Calu3 (cell line): ENCODE results near the gene PARD3. TPM values are rescaled to one million over a fixed set of nuclear protein-coding genes. Genes with fewer than 3 reads are reported as not detected.
A peak's percentile ranks its signal among the peaks of the same experiment; 100 is the strongest.

ENCODE experiments used
- BruUV-seq: library from RNA; stranded (reverse); fragments of 400-500 nt; replicated peaks from 2 replicates; lab custom pipeline; 2021; lab: Mats Ljungman, UMichigan
- CTCF ChIA-PET: fragments of 300-600 bp; sonication (Branson Sonifier 250); formaldehyde crosslinking; loops from one replicate; lab custom pipeline; 2022; ENCODE audit warnings: antibody characterized with exemption; lab: Charles Lee
- DNase-seq: peaks from one replicate; pipeline ENCODE4 v3.0.0; 2022
- H3K27ac Mint-ChIP-seq: one replicate; pipeline ENCODE4 v1.8.0; 2022; ENCODE audit warnings: mixed read lengths; ENCODE audit not compliant: unreplicated experiment
- H3K27me3 Mint-ChIP-seq: one replicate; pipeline ENCODE4 v1.8.0; 2022; ENCODE audit warnings: mixed read lengths; ENCODE audit not compliant: unreplicated experiment
- H3K36me3 Mint-ChIP-seq: one replicate; pipeline ENCODE4 v1.8.0; 2022; ENCODE audit warnings: mild to moderate bottlenecking, moderate library complexity, mixed read lengths; ENCODE audit not compliant: insufficient read depth, unreplicated experiment
- H3K4me1 Mint-ChIP-seq: one replicate; pipeline ENCODE4 v1.8.0; 2022; ENCODE audit warnings: mild to moderate bottlenecking, low read depth, mixed read lengths; ENCODE audit not compliant: unreplicated experiment
- H3K4me3 Mint-ChIP-seq: one replicate; pipeline ENCODE4 v1.8.0; 2022; ENCODE audit warnings: mild to moderate bottlenecking, low read depth, moderate library complexity, mixed read lengths; ENCODE audit not compliant: unreplicated experiment
- H3K9me3 Mint-ChIP-seq: one replicate; pipeline ENCODE4 v1.8.0; 2022; ENCODE audit warnings: low read depth, mixed read lengths; ENCODE audit not compliant: unreplicated experiment
- CTCF ChIP-seq: fragments of 200-600 bp; IDR thresholded peaks from one replicate; pipeline ENCODE4 v1.8.0; 2022; ENCODE audit warnings: antibody characterized with exemption; ENCODE audit not compliant: unreplicated experiment
- intact Hi-C: fragments of 100-400 bp; cut with micrococcal nuclease; formaldehyde crosslinking; loops from one replicate; pipeline ENCODE4 v1.10.0; 2022; ENCODE audit not compliant: unreplicated experiment
- total RNA-seq: library from RNA; stranded (reverse); gene quantifications from 2 replicates; pipeline ENCODE4 v1.2.3, GENCODE V29; 2022

PARD3 gene
- total RNA-seq, 1 experiment from 2014 or later, result 62.4 TPM

- peaks cover 26% of the 10 kb centered on the region for H3K4me1 Mint-ChIP-seq
- no peaks in the 10 kb centered on the region for H3K9me3 Mint-ChIP-seq
- intact Hi-C loops, result no loop called here
- TF ChIP-seq CTCF, result no peak
- no peaks in the 10 kb centered on the region for H3K27me3 Mint-ChIP-seq
- BruUV-seq, result no TSS peak
- CTCF ChIA-PET, result no interaction called here
- H3K27ac Mint-ChIP-seq, result peak overlapping the region; percentile 38
- no peak overlapping the region for H3K4me3 Mint-ChIP-seq
- H3K36me3 Mint-ChIP-seq, result no peaks in the 10 kb centered on the region
- no peak for DNase-seq
These were observed 376.4 kb downstream of the PARD3 start for GRCh38 chr10:34438741-34439140.

GRCh38 chr10:34437906-34438305 is 377.2 kb downstream of the PARD3 start:
- no peaks in the 10 kb centered on the region for H3K9me3 Mint-ChIP-seq
- CTCF ChIA-PET, result no interaction called here
- H3K4me3 Mint-ChIP-seq, result no peak overlapping the region
- TF ChIP-seq CTCF, result no peak
- DNase-seq, result no peak
- H3K36me3 Mint-ChIP-seq, result no peaks in the 10 kb centered on the region
- no TSS peak for BruUV-seq
- H3K4me1 Mint-ChIP-seq, result peaks cover 32% of the 10 kb centered on the region
- H3K27me3 Mint-ChIP-seq, result no peaks in the 10 kb centered on the region
- intact Hi-C loops, result no loop called here
- H3K27ac Mint-ChIP-seq, result no peak overlapping the region

GRCh38 chr10:34434119-34434594 is 380.9 kb downstream of the PARD3 start:
- Mint-ChIP-seq H3K27me3 (no peaks in the 10 kb centered on the region), H3K27ac (no peak overlapping the region)
- CTCF ChIA-PET, result no interaction called here

GRCh38 chr10:34433241-34434076 is 381.6 kb downstream of the PARD3 start:
- no peak overlapping the region for H3K4me3 Mint-ChIP-seq
- CTCF ChIA-PET, result no interaction called here
- peaks cover 54% of the 10 kb centered on the region for H3K4me1 Mint-ChIP-seq
- no peaks in the 10 kb centered on the region for H3K9me3 Mint-ChIP-seq
- H3K27me3 Mint-ChIP-seq, result no peaks in the 10 kb centered on the region
- no peak overlapping the region for H3K27ac Mint-ChIP-seq
- peaks cover 8% of the 10 kb centered on the region for H3K36me3 Mint-ChIP-seq
- BruUV-seq, result no TSS peak
- no peak for TF ChIP-seq CTCF
- no peak for DNase-seq
- intact Hi-C loops, result no loop called here

More at GRCh38 chr10:34434119-34434594, 380.9 kb downstream of the PARD3 start:
- intact Hi-C loops, result no loop called here
- no peaks in the 10 kb centered on the region for H3K9me3 Mint-ChIP-seq
- H3K36me3 Mint-ChIP-seq, result peaks cover 8% of the 10 kb centered on the region
- no peak for DNase-seq
- no TSS peak for BruUV-seq
- peaks cover 57% of the 10 kb centered on the region for H3K4me1 Mint-ChIP-seq
- H3K4me3 Mint-ChIP-seq, result no peak overlapping the region
- no peak for TF ChIP-seq CTCF
